Activated CD8-positive, alpha-beta memory T cell treated with anti-CD3 and anti-CD28 coated beads, Interleukin-2, amount 50 U/mL, for 48 hours (primary cell): ENCODE data around the gene C2.
A peak's percentile ranks its signal among the peaks of the same experiment; 100 is the strongest.

ENCODE experiments used
- DNase-seq: peaks from one replicate; pipeline ENCODE4 v3.0.0-alpha.2; 2020

Gene C2

GRCh38 chr6:31927242-31927862 is at the start of gene C2:
Gene C2, plus strand, starts transcription at chr6:31927717. Its CDS starts 36 bp downstream, at chr6:31927753.
- no peak for DNase-seq

- no peak for DNase-seq
Observed at GRCh38 chr6:31878222-31878621, 49.3 kb upstream of the C2 start.

GRCh38 chr6:31878726-31879125 is 48.8 kb upstream of the C2 start, which contains the start of gene SLC44A4:
Gene SLC44A4, minus strand, starts transcription at chr6:31878997. Its CDS starts 17 bp downstream, at chr6:31878980.
- no peak for DNase-seq

GRCh38 chr6:31879143-31879542 is 48.4 kb upstream of the C2 start:
- DNase-seq, result no peak

DNA sequence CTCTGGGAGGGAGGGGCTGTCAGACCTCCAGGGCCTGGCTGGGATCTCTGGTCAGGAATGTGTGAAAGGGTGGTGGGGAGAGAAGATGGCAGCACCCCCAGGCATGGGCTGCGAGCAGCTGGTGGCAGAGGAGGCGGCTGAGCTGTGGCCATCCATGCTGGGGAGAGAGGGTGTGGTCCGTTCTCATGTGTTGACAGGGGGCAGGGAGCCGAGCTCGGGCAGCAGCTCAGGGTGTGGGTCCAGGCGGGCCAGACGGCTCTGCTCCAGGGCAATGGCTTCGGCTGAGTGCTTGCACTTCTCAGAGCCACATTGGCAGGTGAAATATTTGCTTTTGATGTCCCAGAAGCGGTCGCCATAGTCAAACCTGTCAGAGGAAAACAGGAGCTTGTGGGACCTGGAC is 47.6 kb upstream of the C2 start:
- DNase-seq, result no peak

GRCh38 chr6:31880616-31881015 is 46.9 kb upstream of the C2 start:
- no peak for DNase-seq

GRCh38 chr6:31881136-31881859 is 46.2 kb upstream of the C2 start:
- no peak for DNase-seq

DNA sequence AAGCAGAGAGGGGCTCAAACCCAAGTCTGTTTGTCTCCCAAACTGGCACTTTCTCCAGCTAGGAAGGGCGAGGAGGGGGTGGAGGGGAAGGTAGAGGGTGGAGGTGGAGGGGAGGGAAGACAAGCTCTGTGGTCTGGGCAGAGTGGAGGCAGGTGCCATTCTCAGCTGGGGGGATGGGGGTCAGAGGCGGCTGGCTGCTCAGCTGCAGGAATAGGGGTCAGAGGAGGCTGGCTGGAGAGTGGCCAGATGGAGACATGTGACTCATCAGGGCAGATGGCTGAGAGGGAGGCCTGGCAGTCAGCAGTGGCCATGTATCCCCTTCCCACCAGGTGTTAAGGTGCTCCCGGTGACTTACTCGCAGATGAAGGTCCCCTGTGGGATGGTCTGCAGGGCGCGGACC is 45.2 kb upstream of the C2 start:
- DNase-seq, result no peak

DNA sequence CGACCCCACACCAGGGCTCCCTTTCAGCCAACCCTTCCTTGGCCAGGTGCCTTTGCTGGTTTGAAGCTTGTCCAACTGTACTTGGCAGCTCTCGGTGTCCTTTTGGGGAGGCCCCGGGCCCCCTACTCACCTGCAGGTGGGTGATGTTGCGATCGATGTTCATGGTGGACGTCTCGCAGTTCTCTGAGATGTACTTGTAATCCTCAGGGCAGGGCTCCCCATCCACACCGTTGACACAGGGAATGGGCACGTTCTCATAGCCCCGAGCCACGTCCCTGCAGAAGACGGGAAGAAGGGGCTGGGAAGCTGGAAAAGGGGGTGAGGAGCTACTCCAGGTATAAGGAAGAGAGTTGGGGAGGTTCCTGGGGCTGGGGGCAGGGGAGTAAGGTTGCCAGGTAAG is 43.8 kb upstream of the C2 start:
- DNase-seq, result no peak

DNA sequence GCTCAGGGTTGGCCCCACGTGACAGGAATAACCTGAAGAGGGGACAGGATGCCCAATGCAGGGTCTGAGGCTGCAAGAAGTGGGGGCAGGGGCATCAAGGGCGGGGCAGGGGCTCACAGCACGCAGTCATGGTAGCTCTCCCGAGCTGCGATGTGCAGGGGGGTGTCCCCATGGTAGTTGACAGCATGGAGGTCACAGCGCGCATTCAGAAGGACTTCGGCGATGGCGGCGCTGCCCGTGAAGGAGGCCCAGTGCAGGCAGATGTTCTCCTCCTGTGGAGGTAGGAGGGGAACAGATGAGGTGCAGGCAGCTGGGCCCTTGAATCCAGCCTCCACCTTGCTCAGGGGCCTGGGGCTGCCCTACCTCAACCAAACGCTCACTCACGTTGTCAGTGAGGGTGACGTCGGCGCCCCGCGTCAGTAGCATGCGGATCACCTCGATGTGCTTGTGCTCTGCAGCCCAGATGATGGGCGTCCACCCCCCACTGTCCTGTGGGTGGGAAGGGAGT is 42.9 kb upstream of the C2 start:
- DNase-seq, result no peak

DNA sequence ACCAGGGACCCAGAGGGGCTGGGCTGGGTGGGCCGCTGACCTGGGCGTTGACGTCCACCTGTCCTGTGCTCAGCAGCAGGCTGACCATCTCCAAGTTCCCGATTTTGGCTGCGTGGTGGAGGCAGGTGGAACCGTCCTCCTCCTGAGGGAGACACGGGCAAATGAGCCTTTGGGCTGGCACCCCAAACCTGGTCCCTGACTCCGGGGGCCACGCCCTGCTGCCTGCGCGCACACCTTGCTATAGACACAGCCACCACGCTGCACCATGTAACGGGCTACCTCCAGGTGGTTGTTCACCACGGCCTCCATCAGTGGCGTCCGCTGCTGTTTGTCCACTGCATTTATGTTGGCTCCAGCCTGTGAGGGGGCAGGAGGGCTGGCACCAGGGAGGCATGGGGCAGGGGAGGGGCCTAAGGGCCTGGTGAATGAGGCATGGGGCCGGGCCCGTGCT is 41.0 kb upstream of the C2 start:
- no peak for DNase-seq

DNA sequence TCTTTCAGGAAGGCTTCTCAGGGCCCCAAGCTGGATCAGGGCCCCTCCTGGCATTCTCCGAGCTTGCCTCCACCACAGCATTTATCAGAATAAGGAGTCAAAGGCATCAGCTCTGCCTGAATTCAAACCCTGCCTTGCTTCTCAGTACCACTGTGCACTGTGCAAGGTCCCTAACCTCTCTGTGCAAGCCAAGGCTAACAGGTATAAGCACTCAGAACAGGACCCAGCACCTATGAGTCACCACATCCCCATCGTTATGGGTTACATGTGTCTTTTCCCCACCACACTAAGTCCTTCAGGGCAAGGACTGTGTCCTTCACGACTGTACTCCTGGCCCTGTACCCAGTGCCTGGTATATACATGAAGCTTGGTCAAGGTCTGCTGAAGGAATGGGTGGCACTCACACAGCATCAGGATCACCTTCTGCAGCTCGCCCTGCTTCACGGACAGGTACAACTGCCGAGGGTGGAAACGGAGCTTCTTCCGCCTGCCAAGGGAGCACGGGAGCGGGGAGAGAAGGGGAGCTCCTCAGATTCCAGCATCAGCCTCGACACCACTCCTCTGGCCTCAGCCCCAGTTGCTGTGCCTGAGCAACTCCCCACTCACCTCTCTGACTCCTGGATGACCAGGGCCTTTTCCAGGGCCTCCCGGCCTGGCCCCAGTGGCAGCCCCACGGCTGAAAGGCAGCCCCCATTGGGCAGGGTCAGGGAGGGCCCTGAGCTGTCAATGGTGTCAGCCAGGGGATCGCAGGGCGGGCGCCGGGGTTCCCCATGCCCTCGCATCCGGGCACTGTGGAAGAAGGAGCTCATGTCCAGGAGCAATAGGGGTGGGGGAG is 40.1 kb upstream of the C2 start:
- no peak for DNase-seq

GRCh38 chr6:31888276-31889258 is 39.0 kb upstream of the C2 start:
- DNase-seq, result peak; percentile 86

GRCh38 chr6:31889331-31889972 is 38.1 kb upstream of the C2 start:
- no peak for DNase-seq

- DNase-seq, result no peak
Observed at GRCh38 chr6:31892821-31893220, 34.7 kb upstream of the C2 start.

- DNase-seq, result no peak
Observed at GRCh38 chr6:31896493-31896855, 31.0 kb upstream of the C2 start.

GRCh38 chr6:31896856-31897611 is 30.5 kb upstream of the C2 start:
- DNase-seq, result no peak

- peak; percentile 92 for DNase-seq
Observed at GRCh38 chr6:31897612-31898382, 29.7 kb upstream of the C2 start, which contains the start of gene EHMT2. Gene EHMT2, minus strand, starts transcription at chr6:31897698. Its CDS starts 21 bp downstream, at chr6:31897677.

DNA sequence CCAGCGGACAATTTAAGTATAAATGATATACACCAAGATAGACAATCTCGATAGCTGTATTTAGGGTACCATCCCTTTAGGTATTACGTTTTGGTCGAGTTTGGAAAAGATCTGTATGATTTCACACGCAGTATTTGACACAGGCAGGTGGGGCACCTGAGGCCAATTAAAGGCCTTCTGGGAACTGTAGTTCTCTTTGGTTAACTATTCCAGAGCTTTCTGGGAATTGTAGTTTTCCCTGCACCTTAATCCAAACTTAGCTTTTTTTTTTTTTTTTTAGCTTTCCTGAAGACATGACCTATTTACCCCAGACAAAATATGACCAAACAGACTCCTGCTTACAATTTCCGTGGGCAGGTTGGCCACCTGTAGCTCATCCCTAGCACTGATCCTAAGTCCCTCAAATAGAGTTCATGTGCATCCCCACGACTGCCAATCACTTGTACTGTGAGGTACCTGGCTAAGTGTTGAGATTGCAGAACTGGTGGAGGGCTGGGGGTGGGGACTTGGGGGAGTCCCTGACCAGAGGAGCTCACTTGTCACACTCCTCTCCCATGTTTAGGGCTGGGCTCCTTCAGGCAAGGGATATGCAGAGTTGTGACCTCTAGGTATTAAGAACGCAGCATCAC is 29.0 kb upstream of the C2 start:
- no peak for DNase-seq

DNA sequence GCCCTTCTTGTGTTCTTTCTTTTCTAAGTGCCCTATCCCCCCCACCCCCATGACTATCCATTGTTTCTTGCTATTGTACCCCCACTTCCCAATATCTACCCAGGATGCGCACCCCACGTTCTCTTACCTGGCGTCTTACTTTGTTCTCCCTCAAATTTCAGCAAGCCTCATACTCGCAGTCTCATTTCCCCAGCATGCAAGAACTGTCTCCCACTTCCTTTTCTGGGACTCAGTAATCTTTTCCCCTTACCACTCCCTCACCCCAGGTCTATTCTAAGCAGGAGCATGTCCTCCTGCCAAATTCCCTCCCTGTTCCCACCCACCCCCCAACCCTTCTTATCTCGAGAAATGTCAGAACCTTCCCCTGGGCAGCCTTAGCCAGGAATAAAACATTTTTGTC is 28.3 kb upstream of the C2 start:
- DNase-seq, result no peak
